ENCODE data around the gene CYP2S1. TPM values are rescaled to one million over a fixed set of nuclear protein-coding genes. Genes with fewer than 3 reads are reported as not detected.
"Not testable (repeated sequence)": the region's sequence is repeated elsewhere in the genome, so short reads cannot be mapped to it uniquely, and the experiment has no call there.

CYP2S1 gene
- total RNA-seq, 1 donor = 1.7 TPM

DNA sequence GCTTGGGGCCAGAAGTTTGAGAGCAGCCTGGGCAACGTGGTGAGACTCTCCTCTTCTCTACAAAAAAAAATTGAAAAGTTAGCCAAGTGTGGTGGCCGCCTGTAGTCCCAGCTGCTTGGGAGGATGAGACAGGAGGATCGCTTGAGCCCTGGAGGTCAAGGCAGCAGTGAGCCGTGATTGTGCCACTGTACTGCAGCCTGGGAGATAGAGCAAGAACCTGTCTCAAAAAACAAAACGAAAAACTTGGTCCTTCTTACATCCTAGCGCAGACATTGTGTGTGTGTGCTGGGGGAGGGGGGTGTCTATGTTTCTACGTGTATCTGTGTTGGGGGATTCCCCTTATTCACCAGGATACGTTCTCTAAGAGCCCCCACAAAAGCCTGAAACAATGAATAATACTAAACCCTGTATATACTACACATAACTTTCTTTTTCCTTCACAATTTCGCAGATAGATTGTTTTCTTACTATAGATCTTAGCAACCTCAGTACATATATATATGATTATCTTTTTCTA lies 33.9 kb downstream of the CYP2S1 start:
- peak overlapping the region; percentile 45 for H3K4me3 ChIP-seq (ENCODE audit: low read depth, low read length)
- TF ChIP-seq, protein P1, sequence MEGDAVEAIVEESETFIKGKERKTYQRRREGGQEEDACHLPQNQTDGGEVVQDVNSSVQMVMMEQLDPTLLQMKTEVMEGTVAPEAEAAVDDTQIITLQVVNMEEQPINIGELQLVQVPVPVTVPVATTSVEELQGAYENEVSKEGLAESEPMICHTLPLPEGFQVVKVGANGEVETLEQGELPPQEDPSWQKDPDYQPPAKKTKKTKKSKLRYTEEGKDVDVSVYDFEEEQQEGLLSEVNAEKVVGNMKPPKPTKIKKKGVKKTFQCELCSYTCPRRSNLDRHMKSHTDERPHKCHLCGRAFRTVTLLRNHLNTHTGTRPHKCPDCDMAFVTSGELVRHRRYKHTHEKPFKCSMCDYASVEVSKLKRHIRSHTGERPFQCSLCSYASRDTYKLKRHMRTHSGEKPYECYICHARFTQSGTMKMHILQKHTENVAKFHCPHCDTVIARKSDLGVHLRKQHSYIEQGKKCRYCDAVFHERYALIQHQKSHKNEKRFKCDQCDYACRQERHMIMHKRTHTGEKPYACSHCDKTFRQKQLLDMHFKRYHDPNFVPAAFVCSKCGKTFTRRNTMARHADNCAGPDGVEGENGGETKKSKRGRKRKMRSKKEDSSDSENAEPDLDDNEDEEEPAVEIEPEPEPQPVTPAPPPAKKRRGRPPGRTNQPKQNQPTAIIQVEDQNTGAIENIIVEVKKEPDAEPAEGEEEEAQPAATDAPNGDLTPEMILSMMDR (IDR thresholded peaks at IDR 0.05; ENCODE audit: insufficient read depth, low read depth, low read length) = no peak

DNA sequence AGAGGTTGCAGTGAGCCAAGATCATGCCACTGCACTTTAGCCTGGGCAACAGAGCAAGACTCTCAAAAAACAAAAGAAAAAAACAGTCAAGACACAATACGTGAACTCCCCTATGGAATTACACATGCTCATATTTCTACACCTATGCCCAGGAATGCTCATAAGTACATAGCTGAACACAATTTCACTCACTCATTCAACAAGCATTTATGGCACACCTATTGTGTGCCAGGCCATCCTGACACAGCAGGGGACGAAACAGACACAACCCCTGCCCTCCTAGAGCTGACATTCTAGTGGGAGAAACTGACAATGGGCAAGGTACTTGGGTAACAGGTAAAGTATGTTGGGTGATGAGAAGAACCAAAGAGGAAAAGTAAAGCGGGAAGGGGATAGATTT lies 35.5 kb downstream of the CYP2S1 start:
- DNase-seq (ENCODE audit: low read depth) = no peak
- TF ChIP-seq, protein P1 (IDR thresholded peaks at IDR 0.05; ENCODE audit: insufficient read depth, low read depth, low read length) = no peak
- no peak overlapping the region for H3K4me3 ChIP-seq (ENCODE audit: low read depth, low read length)

More for the DNA sequence above, 33.9 kb downstream of the CYP2S1 start:
- DNase-seq (ENCODE audit: low read depth) = no peak

DNA sequence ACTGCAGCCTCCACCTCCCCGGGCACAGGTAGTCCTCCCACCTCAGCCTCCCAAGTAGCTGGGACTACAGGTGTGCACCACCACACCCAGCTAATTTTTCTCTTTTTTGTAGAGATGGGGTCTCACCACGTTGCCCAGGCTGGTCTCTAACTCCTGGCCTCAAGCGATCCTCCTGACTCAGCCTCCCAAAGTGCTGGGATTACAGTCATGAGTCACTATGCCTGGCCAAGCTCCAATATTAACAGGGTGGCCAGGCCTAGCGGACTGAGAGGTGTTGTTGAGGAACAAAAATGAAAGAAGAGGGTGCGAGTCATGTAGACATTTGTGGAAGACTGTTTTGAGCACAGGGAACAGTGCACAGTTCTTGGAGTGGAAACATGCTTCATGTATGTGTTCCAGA lies 36.3 kb downstream of the CYP2S1 start:
- H3K4me3 ChIP-seq (ENCODE audit: low read depth, low read length) = not testable (repeated sequence)
- peak; percentile 26 for DNase-seq (ENCODE audit: low read depth)

DNA sequence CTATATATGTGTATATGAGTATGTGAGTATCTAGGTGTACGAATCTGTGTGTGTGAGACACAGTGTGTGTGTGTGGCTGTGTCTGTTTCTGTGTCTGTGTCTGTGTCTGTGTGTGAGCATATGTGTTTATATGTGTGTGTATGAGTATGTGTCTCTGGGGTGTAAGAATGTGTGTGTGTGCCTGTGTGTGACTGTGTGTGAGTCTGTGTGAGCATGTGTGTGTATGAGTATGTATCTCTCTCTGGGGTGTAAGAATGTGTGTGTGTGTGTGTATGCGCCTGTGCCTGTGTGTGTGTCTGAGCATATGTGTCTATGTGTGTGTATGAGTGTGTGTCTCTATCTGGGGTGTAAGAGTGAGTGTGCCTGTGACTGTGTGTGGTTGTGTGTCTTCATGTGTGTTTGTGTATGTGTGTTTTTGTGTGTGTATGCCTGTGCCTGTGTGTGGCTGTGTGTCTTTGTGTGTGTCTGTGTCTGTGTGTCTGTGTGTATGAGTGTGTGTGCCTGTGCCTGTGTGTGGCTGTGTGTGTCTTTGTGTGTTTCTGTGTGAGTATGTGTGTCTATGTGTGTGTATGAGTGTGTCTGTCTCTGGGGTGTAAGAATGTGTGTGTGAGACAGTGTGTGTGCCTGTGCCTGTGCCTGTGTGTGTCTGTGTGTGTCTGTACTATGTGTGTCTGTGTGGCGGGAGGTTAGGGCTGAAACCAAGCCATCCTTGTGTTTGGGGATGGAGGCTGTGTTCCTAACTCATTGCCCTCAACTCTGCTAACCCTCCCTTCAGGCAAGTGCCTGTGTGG lies 37.2 kb downstream of the CYP2S1 start:
- no peak for DNase-seq (ENCODE audit: low read depth)
- TF ChIP-seq, protein P1 (IDR thresholded peaks at IDR 0.05; ENCODE audit: insufficient read depth, low read depth, low read length) = no peak
- H3K4me3 ChIP-seq (ENCODE audit: low read depth, low read length) = no peak overlapping the region

DNA sequence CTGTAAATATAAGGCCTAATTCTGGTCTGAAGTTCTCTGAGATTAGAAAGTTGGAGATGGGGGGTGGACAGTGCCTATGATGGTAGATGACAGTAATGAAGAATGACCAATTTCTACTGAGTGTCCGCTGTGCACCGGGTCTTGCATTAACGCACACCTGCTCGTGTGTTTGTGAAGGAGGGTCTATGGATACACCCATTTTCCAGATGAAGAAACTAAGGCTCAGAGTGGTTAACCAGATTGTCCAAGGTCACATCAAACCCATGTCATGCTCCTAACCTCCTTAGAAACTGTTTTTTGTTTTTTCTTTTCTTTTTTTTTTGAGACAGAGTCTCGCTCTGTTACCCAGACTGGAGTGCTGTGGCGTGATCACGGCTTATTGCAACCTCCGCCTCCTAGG lies 39.7 kb downstream of the CYP2S1 start:
- TF ChIP-seq, protein P1 (IDR thresholded peaks at IDR 0.05; ENCODE audit: insufficient read depth, low read depth, low read length) = no peak
- H3K4me3 ChIP-seq (ENCODE audit: low read depth, low read length) = no peak overlapping the region
- DNase-seq (ENCODE audit: low read depth) = no peak

DNA sequence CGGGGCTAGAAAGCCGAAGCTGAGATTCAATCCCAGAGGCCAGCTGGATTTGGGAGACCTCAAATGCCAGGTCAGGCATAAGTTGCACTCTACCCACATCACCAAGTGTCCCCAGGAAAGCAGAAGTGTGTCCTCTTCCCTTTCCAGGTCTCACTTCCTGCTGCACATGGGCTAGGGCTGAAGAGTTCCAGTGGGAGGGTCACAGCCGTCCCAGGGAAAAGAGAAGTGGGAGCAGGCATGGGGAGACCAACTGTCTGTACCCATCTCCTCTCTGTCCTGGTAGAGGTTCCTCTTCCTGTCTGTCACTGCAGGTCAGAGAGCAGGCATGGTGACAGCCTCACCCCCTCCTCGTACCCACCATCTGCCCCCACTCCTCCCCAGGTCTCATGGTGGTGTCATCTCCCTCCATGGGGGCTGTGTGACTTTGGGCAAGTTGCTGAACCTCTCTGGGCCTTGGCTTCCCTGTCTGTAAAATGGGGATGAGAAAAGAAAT lies 40.8 kb downstream of the CYP2S1 start:
- TF ChIP-seq, protein P1 (IDR thresholded peaks at IDR 0.05; ENCODE audit: insufficient read depth, low read depth, low read length) = no peak
- H3K4me3 ChIP-seq (ENCODE audit: low read depth, low read length) = no peak overlapping the region
- DNase-seq (ENCODE audit: low read depth) = no peak

DNA sequence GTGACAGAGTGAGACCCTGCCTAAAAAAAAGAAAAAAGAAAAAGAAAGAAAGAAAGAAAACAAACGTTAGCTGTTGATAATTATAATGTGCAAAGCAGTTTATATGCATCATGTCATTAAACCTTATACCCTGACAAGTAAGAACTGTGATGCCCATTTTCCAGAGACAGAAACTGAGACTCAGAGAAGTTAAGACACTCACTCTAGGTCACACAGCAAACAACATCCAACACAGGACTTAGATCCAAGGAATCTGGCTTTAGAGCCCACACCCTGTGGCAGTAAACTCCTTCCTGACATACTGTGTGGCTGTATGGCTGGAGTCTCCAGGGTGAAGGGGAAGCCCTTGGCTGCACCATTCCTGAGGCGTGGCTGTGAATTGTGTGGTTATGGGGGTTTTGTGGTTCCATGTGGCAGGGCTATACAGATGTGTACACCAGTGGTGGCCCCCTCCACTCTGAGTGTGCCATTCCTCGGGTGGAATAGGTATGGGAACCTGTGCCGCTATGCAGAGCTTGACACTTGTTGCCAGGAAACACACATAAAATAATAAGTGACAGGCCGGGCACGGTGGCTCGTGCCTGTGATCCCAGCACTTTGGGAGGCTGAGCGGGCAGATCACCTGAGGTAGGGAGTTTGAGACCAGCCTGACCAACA lies 41.6 kb downstream of the CYP2S1 start:
- H3K4me3 ChIP-seq (ENCODE audit: low read depth, low read length) = no peak overlapping the region
- TF ChIP-seq, protein P1 (IDR thresholded peaks at IDR 0.05; ENCODE audit: insufficient read depth, low read depth, low read length) = no peak
- no peak for DNase-seq (ENCODE audit: low read depth)
